ENCODE results near the gene STIM2. TPM values are rescaled to one million over a fixed set of nuclear protein-coding genes. Genes with fewer than 3 reads are reported as not detected.

Gene STIM2
- total RNA-seq, 2 donors from 2014 or later: 9.2 to 10.5 TPM

- Histone ChIP-seq H3K27me3 (no peaks in the 10 kb centered on the region), H3K4me1 (no peaks in the 10 kb centered on the region), H3K9me3 (no peaks in the 10 kb centered on the region), H3K36me3 (no peaks in the 10 kb centered on the region), H3K4me3 (no peak overlapping the region), H3K27ac (no peak overlapping the region)
- no peak for DNase-seq (ENCODE audit: low spot score)
- no peak for TF ChIP-seq CTCF (IDR thresholded peaks at IDR 0.05)
Observed at GRCh38 chr4:26938516-26938915, 77.9 kb downstream of the STIM2 start.

- Histone ChIP-seq H3K4me3 (no peak overlapping the region), H3K27me3 (no peaks in the 10 kb centered on the region), H3K27ac (no peak overlapping the region), H3K9me3 (no peaks in the 10 kb centered on the region), H3K4me1 (no peaks in the 10 kb centered on the region), H3K36me3 (no peaks in the 10 kb centered on the region)
- TF ChIP-seq CTCF (IDR thresholded peaks at IDR 0.05): no peak
- no peak for DNase-seq (ENCODE audit: low spot score)
Observed at GRCh38 chr4:26941951-26942350, 81.3 kb downstream of the STIM2 start.

DNA sequence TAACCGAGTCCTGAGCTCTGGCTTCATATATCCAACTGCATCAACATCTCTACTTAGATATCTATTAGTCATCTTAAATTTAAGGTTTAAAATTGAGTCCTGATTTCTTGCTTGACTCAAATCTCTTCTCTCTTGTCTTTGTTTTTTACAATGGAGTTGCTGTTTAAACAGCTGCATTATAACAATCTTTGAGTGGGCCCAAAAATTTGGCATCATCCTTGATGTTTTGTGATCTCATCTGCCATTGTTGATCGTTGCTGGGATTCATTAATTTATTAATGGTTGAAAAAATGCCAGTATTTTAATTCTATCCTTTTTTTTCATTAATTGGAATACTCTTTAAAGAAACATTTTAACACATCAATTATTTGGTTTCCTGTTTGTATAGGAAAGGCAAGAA, 82.2 kb downstream of the STIM2 start:
- Histone ChIP-seq H3K4me1 (no peaks in the 10 kb centered on the region), H3K27me3 (no peaks in the 10 kb centered on the region), H3K27ac (no peak overlapping the region), H3K9me3 (no peaks in the 10 kb centered on the region), H3K4me3 (no peak overlapping the region), H3K36me3 (no peaks in the 10 kb centered on the region)
- TF ChIP-seq CTCF (IDR thresholded peaks at IDR 0.05): no peak
- DNase-seq (ENCODE audit: low spot score): no peak

DNA sequence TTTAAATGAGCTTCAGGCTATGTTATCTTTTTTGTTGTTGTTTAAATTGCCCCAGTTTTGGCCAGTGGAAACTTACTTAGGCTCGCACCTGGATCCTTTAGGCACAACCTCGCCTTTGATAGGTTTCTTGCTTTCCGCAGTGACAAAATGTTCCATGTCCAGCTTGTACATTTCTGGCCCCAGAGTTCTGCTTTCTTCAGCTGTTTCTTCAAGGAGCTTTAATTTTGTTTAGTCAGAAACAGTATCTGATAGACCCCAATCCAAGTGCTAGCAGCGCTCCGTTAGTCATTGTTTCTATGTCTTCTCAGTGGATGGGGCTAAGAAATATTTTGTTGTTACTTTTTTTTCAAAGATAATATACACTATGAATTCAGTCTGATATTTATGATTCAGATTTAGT, 82.8 kb downstream of the STIM2 start:
- H3K27me3 ChIP-seq: no peaks in the 10 kb centered on the region
- H3K9me3 ChIP-seq: no peaks in the 10 kb centered on the region
- no peak overlapping the region for H3K4me3 ChIP-seq
- no peak overlapping the region for H3K27ac ChIP-seq
- no peaks in the 10 kb centered on the region for H3K4me1 ChIP-seq
- no peaks in the 10 kb centered on the region for H3K36me3 ChIP-seq
- no peak for DNase-seq (ENCODE audit: low spot score)
- no peak for TF ChIP-seq CTCF (IDR thresholded peaks at IDR 0.05)

- no peaks in the 10 kb centered on the region for H3K27me3 ChIP-seq
- no peak overlapping the region for H3K4me3 ChIP-seq
- H3K4me1 ChIP-seq: no peaks in the 10 kb centered on the region
- no peaks in the 10 kb centered on the region for H3K9me3 ChIP-seq
- H3K36me3 ChIP-seq: no peaks in the 10 kb centered on the region
- no peak overlapping the region for H3K27ac ChIP-seq
- TF ChIP-seq CTCF (IDR thresholded peaks at IDR 0.05): no peak
- DNase-seq (ENCODE audit: low spot score): no peak
Observed at GRCh38 chr4:26945794-26946193, 85.2 kb downstream of the STIM2 start.

DNA sequence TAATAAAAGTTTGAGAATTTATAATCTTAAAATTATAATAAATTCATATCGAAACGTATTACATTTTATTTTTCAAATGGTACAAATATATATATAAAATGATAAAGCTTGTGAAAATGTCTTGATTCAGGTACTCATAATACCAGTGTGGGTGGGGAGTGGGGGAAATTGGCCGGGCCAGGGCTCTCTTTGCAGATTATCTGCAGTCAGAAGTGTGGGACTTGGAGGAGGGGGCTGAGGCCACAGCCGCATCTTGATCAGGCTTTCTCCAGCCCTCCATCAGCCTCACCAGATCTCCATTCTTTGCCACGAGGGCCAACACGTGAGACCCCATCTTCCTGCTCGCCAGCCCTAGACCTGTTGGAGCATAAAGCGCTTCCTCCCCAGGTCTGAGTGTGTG, 86.7 kb downstream of the STIM2 start:
- Histone ChIP-seq H3K27me3 (no peaks in the 10 kb centered on the region), H3K27ac (no peak overlapping the region), H3K4me3 (no peak overlapping the region), H3K4me1 (no peaks in the 10 kb centered on the region), H3K9me3 (no peaks in the 10 kb centered on the region), H3K36me3 (no peaks in the 10 kb centered on the region)
- no peak for DNase-seq (ENCODE audit: low spot score)
- no peak for TF ChIP-seq CTCF (IDR thresholded peaks at IDR 0.05)
